ENCODE results near the gene RPAP2. TPM values are rescaled to one million over a fixed set of nuclear protein-coding genes. Genes with fewer than 3 reads are reported as not detected.

RPAP2 gene
- total RNA-seq, 2 experiments from 2014 or later, result 31.5 to 32.2 TPM

GRCh38 chr1:92446546-92446945, 147.7 kb downstream of the RPAP2 start:
- H3K4me1 Mint-ChIP-seq (ENCODE audit: low read depth), result peaks cover 4% of the 10 kb centered on the region
- H3K9me3 Mint-ChIP-seq, result no peaks in the 10 kb centered on the region
- no peaks in the 10 kb centered on the region for H3K36me3 Mint-ChIP-seq (ENCODE audit: low read depth)
- no peak overlapping the region for H3K4me3 Mint-ChIP-seq
- ChIA-PET CTCF (no interaction called here), POLR2A (no interaction called here)
- intact Hi-C loops (cut with micrococcal nuclease), result no loop called here
- H3K27me3 Mint-ChIP-seq, result no peaks in the 10 kb centered on the region
- DNase-seq (no peak), ATAC-seq (no peak)
- TF ChIP-seq CTCF (IDR thresholded peaks at IDR 0.05), result no peak
- H3K27ac Mint-ChIP-seq, result no peak overlapping the region

GRCh38 chr1:92447033-92447681, 148.3 kb downstream of the RPAP2 start:
- intact Hi-C loops (cut with micrococcal nuclease), result no loop called here
- Mint-ChIP-seq H3K27me3 (no peaks in the 10 kb centered on the region), H3K36me3 (ENCODE audit: low read depth) (no peaks in the 10 kb centered on the region), H3K4me3 (no peak overlapping the region), H3K4me1 (ENCODE audit: low read depth) (peaks cover 4% of the 10 kb centered on the region), H3K9me3 (no peaks in the 10 kb centered on the region), H3K27ac (no peak overlapping the region)
- CTCF ChIA-PET, result no interaction called here
- DNase-seq (no peak), ATAC-seq (peak; percentile 58)
- POLR2A ChIA-PET, result interaction anchor here (0.5 to 1.0 kb wide), 2 partner anchors 18 to 63 kb away, joined by 3 read pairs; no protein-coding TSS in a partner anchor
- TF ChIP-seq CTCF (IDR thresholded peaks at IDR 0.05), result no peak

GRCh38 chr1:92447976-92448375, 149.1 kb downstream of the RPAP2 start:
- Mint-ChIP-seq H3K36me3 (ENCODE audit: low read depth) (no peaks in the 10 kb centered on the region), H3K4me3 (no peak overlapping the region), H3K27me3 (no peaks in the 10 kb centered on the region), H3K9me3 (no peaks in the 10 kb centered on the region), H3K4me1 (ENCODE audit: low read depth) (peaks cover 4% of the 10 kb centered on the region), H3K27ac (no peak overlapping the region)
- intact Hi-C loops (cut with micrococcal nuclease), result no loop called here
- ChIA-PET CTCF (no interaction called here), POLR2A (interaction anchor here (1.0 kb wide), 1 partner anchor 62 kb away, joined by 3 read pairs; no protein-coding TSS in a partner anchor)
- TF ChIP-seq CTCF (IDR thresholded peaks at IDR 0.05), result no peak
- ATAC-seq, result no peak
- no peak for DNase-seq

Other genes starting within 250 kb of the RPAP2 start
- under 1 TPM in 1 of 2 experiments, not detected in 1; 0.47 TPM for gene SETSIP, start 223.6 kb upstream of the RPAP2 start, total RNA-seq
- gene BTBD8, start 218.7 kb upstream of the RPAP2 start, total RNA-seq, result 1 to 10 TPM; 1.3 to 2.0 TPM
- gene C1orf146, start 81.1 kb upstream of the RPAP2 start, total RNA-seq, result not detected
- gene GLMN, start 72 bp upstream of the RPAP2 start, total RNA-seq, result 10 to 100 TPM; 16.8 TPM
- 10 to 100 TPM; 54.3 to 55.3 TPM for gene GFI1, start 187.9 kb downstream of the RPAP2 start, total RNA-seq